ENCODE data around the gene CLPSL1. TPM values are rescaled to one million over a fixed set of nuclear protein-coding genes. Genes with fewer than 3 reads are reported as not detected.

The CLPSL1 gene
- total RNA-seq, 1 donor, result not detected

DNA sequence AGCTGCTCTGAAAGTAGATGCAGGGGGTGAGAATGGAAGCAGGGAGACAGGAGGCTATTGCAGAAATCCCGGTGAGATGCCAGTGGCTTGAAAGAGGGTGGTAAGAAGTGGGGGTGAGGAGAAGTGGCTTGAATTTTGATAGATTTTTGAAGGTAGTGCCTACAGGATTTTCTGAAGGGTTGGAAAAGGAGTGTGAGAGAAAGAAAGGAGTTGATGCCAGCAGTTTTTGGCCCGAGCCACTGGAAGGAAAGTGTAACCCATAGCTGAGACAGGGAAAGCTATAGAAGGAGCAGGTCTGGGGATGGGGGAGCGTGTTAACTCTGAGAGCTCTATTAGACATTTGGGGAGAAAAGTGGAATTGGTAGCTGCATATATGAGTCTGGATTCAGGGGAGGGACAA, 34.3 kb upstream of the CLPSL1 start:
- Histone ChIP-seq H3K4me1 (ENCODE audit: insufficient read depth, low read length) (no peaks in the 10 kb centered on the region), H3K79me2 (ENCODE audit: insufficient read depth, low read length) (no peaks in the 10 kb centered on the region), H2AFZ (ENCODE audit: low read length) (no peak overlapping the region), H3K4me3 (ENCODE audit: insufficient read depth, low read length) (no peak overlapping the region), H4K20me1 (ENCODE audit: insufficient read depth, low read length) (no peaks in the 10 kb centered on the region), H3K27me3 (ENCODE audit: insufficient read depth, low read length) (peaks cover 7% of the 10 kb centered on the region), H3K27ac (ENCODE audit: low read depth, low read length) (no peak overlapping the region), H3K9me3 (ENCODE audit: low read depth, low read length) (no peaks in the 10 kb centered on the region), H3K4me2 (ENCODE audit: insufficient read depth, low read length) (no peak overlapping the region), H3K36me3 (ENCODE audit: insufficient read depth, low read length) (no peaks in the 10 kb centered on the region)
- DNase-seq (ENCODE audit: insufficient read length, low spot score, missing footprints), result no peak
- TF ChIP-seq, protein P1, sequence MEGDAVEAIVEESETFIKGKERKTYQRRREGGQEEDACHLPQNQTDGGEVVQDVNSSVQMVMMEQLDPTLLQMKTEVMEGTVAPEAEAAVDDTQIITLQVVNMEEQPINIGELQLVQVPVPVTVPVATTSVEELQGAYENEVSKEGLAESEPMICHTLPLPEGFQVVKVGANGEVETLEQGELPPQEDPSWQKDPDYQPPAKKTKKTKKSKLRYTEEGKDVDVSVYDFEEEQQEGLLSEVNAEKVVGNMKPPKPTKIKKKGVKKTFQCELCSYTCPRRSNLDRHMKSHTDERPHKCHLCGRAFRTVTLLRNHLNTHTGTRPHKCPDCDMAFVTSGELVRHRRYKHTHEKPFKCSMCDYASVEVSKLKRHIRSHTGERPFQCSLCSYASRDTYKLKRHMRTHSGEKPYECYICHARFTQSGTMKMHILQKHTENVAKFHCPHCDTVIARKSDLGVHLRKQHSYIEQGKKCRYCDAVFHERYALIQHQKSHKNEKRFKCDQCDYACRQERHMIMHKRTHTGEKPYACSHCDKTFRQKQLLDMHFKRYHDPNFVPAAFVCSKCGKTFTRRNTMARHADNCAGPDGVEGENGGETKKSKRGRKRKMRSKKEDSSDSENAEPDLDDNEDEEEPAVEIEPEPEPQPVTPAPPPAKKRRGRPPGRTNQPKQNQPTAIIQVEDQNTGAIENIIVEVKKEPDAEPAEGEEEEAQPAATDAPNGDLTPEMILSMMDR (IDR thresholded peaks at IDR 0.05; ENCODE audit: extremely low read depth, low read depth, low read length), result no peak

DNA sequence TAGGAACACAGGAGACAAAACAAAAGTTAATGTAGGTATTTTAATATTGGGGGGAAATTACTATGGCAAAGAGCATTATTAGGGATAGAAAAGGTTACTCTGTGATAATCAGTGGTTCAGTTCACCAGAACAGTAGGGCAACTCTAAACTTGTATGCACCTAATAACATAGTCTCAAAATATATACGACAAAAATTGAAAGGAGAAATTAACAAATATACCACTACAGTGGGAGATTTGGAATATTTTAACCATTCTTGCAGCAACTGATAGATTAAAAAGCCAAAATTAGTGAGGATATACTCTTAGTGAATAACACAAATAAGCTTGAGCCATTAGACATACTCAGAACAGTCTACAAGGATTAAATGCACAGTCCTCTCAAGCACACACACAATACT, 32.9 kb upstream of the CLPSL1 start:
- Histone ChIP-seq H2AFZ (ENCODE audit: low read length) (no peak overlapping the region), H3K27me3 (ENCODE audit: insufficient read depth, low read length) (peaks cover 7% of the 10 kb centered on the region), H3K4me2 (ENCODE audit: insufficient read depth, low read length) (no peak overlapping the region), H3K4me3 (ENCODE audit: insufficient read depth, low read length) (no peak overlapping the region), H3K9me3 (ENCODE audit: low read depth, low read length) (no peaks in the 10 kb centered on the region), H3K4me1 (ENCODE audit: insufficient read depth, low read length) (no peaks in the 10 kb centered on the region), H3K27ac (ENCODE audit: low read depth, low read length) (no peak overlapping the region), H3K36me3 (ENCODE audit: insufficient read depth, low read length) (no peaks in the 10 kb centered on the region), H3K79me2 (ENCODE audit: insufficient read depth, low read length) (no peaks in the 10 kb centered on the region), H4K20me1 (ENCODE audit: insufficient read depth, low read length) (no peaks in the 10 kb centered on the region)
- no peak for DNase-seq (ENCODE audit: insufficient read length, low spot score, missing footprints)
- TF ChIP-seq, protein P1 (IDR thresholded peaks at IDR 0.05; ENCODE audit: extremely low read depth, low read depth, low read length), result no peak

DNA sequence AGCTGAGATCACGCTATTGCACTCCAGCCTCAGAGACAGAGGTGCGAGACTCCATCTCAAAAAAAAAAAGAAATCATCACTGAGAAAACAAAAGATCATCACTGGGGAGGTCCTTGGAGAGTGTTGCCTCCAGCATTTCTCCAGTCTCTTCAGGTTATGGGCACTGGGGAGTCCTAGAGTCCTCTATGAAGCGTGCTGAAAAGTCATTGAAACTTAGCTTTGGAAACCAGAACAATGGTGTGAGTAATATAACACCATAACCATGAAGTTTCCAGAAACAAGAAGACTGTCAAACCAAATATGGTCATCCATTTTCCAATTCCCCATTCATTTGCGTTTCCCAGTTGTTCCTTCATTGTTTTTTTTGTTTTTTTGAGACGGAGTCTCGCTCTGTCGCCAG, 30.3 kb upstream of the CLPSL1 start:
- no peak for DNase-seq (ENCODE audit: insufficient read length, low spot score, missing footprints)
- Histone ChIP-seq H3K27ac (ENCODE audit: low read depth, low read length) (no peak overlapping the region), H2AFZ (ENCODE audit: low read length) (no peak overlapping the region), H3K27me3 (ENCODE audit: insufficient read depth, low read length) (peaks cover 7% of the 10 kb centered on the region), H3K36me3 (ENCODE audit: insufficient read depth, low read length) (no peaks in the 10 kb centered on the region), H3K4me2 (ENCODE audit: insufficient read depth, low read length) (no peak overlapping the region), H4K20me1 (ENCODE audit: insufficient read depth, low read length) (no peaks in the 10 kb centered on the region), H3K4me3 (ENCODE audit: insufficient read depth, low read length) (no peak overlapping the region), H3K79me2 (ENCODE audit: insufficient read depth, low read length) (no peaks in the 10 kb centered on the region), H3K4me1 (ENCODE audit: insufficient read depth, low read length) (no peaks in the 10 kb centered on the region), H3K9me3 (ENCODE audit: low read depth, low read length) (no peaks in the 10 kb centered on the region)
- TF ChIP-seq, protein P1 (IDR thresholded peaks at IDR 0.05; ENCODE audit: extremely low read depth, low read depth, low read length), result no peak

DNA sequence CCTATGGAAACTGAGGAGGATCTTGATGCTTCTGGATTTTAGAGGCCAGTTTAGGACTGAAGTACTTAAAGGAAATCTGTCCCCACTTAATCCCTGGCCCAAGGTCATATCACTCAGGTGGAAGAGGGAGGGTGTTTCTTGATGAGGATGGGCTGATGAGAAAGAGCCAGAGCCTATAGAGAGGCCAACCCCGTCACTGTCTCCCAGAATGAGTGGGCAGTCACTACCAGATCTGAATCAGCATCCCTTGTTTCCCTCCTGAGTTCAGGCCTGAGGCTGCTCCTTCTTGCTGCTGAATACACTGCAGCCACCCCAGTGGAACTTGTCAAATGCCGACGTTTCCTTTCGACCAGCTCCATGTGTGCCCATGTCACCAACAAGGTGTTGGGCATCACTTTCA, 29.2 kb upstream of the CLPSL1 start:
- Histone ChIP-seq H3K27ac (ENCODE audit: low read depth, low read length) (no peak overlapping the region), H3K4me3 (ENCODE audit: insufficient read depth, low read length) (no peak overlapping the region), H3K36me3 (ENCODE audit: insufficient read depth, low read length) (no peaks in the 10 kb centered on the region), H3K79me2 (ENCODE audit: insufficient read depth, low read length) (no peaks in the 10 kb centered on the region), H3K27me3 (ENCODE audit: insufficient read depth, low read length) (peaks cover 7% of the 10 kb centered on the region), H3K9me3 (ENCODE audit: low read depth, low read length) (no peaks in the 10 kb centered on the region), H4K20me1 (ENCODE audit: insufficient read depth, low read length) (no peaks in the 10 kb centered on the region), H3K4me1 (ENCODE audit: insufficient read depth, low read length) (no peaks in the 10 kb centered on the region), H3K4me2 (ENCODE audit: insufficient read depth, low read length) (no peak overlapping the region), H2AFZ (ENCODE audit: low read length) (no peak overlapping the region)
- DNase-seq (ENCODE audit: insufficient read length, low spot score, missing footprints), result no peak
- TF ChIP-seq, protein P1 (IDR thresholded peaks at IDR 0.05; ENCODE audit: extremely low read depth, low read depth, low read length), result no peak
